EL (cell line): ENCODE measurements around the gene CLDN4.
A peak's percentile ranks its signal among the peaks of the same experiment; 100 is the strongest.
"Not testable (repeated sequence)": the region's sequence is repeated elsewhere in the genome, so short reads cannot be mapped to it uniquely, and the experiment has no call there.

Experiments
- DNase-seq: peaks from one replicate; pipeline ENCODE4 v3.0.0-alpha.2; 2016

The CLDN4 gene, protein sequence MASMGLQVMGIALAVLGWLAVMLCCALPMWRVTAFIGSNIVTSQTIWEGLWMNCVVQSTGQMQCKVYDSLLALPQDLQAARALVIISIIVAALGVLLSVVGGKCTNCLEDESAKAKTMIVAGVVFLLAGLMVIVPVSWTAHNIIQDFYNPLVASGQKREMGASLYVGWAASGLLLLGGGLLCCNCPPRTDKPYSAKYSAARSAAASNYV

DNA sequence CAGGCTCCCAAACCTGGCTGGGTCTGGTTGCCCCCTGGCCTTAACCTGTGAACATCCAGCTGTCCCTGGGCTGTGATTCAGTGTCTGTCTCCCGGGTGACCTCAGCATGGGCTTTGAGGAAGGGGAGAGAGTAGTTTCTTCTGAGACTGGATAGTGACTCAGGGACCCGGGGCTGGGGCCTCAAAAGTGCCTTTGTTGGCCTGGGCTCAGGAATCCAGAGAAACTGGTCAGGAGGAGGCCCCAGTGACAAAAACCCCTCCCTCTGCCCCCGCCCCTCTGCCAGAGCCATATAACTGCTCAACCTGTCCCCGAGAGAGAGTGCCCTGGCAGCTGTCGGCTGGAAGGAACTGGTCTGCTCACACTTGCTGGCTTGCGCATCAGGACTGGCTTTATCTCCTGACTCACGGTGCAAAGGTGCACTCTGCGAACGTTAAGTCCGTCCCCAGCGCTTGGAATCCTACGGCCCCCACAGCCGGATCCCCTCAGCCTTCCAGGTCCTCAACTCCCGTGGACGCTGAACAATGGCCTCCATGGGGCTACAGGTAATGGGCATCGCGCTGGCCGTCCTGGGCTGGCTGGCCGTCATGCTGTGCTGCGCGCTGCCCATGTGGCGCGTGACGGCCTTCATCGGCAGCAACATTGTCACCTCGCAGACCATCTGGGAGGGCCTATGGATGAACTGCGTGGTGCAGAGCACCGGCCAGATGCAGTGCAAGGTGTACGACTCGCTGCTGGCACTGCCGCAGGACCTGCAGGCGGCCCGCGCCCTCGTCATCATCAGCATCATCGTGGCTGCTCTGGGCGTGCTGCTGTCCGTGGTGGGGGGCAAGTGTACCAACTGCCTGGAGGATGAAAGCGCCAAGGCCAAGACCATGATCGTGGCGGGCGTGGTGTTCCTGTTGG, at the start of gene CLDN4:
Gene CLDN4 (plus strand): TSS at position 316 of the 903 bp plus-strand sequence. CDS start 206 bp downstream, at position 522.
- DNase-seq = peak; percentile 26

GRCh38 chr7:73786588-73786987, 44.2 kb upstream of the CLDN4 start:
- no peak for DNase-seq

GRCh38 chr7:73787786-73788048, 43.1 kb upstream of the CLDN4 start:
- DNase-seq = not testable (repeated sequence)

DNA sequence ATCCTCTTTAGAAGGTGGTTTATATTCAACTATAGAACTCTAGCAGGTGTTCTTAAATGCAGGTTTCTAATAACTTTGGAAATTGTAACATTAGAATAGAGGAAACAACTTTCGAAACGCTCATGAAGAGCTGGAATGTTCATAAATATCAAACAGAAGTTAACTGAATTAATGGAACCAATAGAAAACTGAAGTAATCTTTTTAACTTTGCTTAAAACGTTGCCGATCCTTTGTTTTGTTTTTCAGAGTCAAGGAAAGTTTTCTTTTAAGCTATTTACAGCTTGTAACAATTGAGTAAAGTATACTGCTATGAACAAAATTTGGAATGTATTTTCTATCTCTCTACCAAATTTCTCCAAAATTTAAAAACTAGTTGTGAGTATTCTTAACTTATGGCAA, 41.7 kb upstream of the CLDN4 start:
- no peak for DNase-seq

GRCh38 chr7:73791170-73791690, 39.6 kb upstream of the CLDN4 start:
- DNase-seq = not testable (repeated sequence)

DNA sequence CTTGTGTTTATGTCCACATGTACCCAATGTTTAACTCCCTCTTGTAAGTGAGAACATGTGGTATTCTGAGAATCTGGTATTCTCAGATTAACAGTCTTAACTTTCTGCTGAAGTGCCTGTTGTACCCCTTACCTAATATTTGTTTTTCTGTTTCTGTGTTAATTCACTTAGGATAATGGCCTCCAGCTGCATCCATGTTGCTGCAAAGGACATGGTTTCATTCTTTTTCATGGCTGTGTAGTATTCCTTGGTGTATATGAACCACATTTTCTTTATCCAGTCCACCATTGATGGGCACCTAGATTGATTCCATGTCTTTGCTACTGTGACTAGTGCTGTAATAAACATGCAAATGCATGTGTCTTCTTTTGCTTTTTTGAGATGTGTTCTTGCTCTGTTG, 35.6 kb upstream of the CLDN4 start:
- DNase-seq = not testable (repeated sequence)

DNA sequence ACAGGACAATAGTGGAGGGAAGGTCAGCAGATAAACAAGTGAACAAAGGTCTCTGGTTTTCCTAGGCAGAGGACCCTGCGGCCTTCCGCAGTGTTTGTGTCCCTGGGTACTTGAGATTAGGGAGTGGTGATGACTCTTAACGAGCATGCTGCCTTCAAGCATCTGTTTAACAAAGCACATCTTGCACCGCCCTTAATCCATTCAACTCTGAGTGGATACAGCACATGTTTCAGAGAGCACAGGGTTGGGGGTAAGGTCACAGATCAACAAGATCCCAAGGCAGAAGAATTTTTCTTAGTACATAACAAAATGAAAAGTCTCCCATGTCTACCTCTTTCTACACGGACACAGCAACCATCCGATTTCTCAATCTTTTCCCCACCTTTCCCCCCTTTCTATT, 34.1 kb upstream of the CLDN4 start:
- not testable (repeated sequence) for DNase-seq

GRCh38 chr7:73797176-73797575, 33.6 kb upstream of the CLDN4 start:
- DNase-seq = not testable (repeated sequence)

DNA sequence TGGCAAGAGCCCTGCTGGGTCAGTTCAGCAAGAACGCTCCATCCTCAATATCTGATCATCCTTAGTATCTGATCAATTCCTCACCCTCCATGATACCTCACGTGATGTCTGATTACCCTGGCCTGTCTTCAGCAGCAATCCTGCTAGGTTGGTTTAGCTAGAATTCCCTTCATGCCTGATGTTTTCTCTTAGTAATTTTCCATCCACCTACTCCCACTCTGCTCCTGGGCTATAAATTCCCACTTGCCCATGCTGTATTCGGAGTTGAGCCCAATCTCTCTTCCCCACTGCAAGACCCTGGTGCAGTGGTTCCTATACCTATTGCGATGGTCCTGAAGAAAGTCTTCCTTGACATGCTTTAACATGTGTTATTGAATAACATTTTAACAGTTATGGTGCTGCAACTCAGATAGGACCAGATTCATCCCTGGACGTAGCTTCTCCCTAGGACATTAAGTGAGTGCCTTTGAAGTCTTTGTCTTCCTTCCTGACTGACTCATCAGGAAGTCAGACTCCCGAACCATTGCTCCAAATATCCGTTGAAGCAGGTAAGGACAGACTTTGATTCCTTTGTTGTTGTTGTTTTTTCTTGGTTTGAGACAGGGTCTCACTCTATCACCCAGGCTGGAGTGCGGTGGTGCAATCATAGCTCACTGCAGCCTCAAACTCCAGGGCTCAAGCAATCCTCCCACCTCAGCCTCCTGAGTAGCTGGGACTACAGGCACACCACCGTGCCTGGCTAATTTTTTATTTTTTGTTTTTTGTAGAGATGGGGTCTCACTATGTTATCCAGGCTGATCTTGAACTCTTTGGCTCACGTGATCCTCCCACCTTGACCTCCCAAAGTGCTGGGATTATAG, 31.3 kb upstream of the CLDN4 start:
- no peak for DNase-seq

- DNase-seq = no peak
Measured at GRCh38 chr7:73801577-73801976, 29.2 kb upstream of the CLDN4 start.

DNA sequence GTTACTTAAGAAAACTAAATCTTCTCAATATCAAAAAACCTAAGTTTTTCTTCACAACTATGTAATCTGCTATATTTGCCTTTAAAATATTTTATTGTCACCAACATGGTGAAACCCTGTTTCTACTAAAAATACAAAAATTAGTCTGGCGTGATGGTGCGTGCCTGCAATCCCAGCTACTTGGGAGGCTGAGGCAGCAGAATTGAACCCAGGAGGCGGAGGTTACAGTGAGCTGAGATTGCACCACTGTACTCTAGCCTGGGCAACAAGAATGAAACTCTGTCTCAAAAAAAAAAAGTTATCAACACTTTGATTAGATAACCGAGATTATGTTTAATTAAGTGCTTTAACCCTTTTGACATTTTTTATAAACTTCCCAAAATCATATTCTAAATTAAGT, 28.3 kb upstream of the CLDN4 start:
- DNase-seq = no peak

GRCh38 chr7:73809467-73809951, 21.3 kb upstream of the CLDN4 start:
- DNase-seq = no peak

- no peak for DNase-seq
Measured at GRCh38 chr7:73810998-73811360, 19.8 kb upstream of the CLDN4 start.

DNA sequence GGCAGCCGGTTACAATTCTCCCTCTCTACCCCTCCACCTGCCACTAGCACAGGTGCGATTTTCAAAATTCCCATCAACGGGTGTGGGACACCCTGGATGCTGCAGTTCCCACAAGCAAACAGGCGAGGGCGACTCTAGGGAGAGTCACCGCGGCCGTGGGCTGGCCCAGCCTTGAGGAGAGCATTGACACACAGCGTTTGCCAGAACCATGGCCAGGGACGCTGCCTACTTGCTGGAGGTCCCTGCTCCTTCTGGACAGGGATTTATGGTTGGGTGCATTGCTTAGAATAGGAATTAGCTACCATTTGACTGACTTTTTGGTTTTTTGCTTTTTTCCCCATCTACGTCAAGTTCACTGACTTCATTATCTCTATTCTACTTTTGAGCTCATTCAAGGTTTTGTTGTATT, 19.0 kb upstream of the CLDN4 start:
- peak; percentile 65 for DNase-seq

DNA sequence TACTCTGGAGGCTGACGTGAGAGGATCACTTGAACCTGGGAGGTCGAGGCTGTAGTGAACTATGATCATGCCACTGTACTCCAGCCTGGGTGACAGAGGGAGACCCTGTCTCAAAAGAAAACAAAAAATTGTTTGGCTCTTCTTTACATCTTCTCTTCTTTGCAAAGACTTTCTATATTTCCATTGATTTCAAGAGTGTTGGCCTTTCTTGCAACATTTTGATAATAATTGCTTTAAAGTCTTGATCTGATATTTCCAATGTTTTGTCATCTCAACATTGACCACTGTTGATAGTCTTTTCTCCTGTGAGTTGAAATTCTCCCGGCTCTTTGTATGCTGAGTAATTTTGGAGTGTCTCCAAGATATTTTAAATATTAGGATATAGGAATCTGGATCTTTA, 17.8 kb upstream of the CLDN4 start:
- no peak for DNase-seq

- DNase-seq = no peak
Measured at GRCh38 chr7:73815436-73815835, 15.4 kb upstream of the CLDN4 start.

GRCh38 chr7:73817121-73817520, 13.7 kb upstream of the CLDN4 start:
- DNase-seq = no peak

GRCh38 chr7:73820013-73820412, 10.8 kb upstream of the CLDN4 start:
- no peak for DNase-seq

GRCh38 chr7:73821597-73822285, 9.1 kb upstream of the CLDN4 start:
- DNase-seq = not testable (repeated sequence)

GRCh38 chr7:73822319-73823173, 8.2 kb upstream of the CLDN4 start:
- peak; percentile 99 for DNase-seq

GRCh38 chr7:73823257-73823656, 7.5 kb upstream of the CLDN4 start:
- no peak for DNase-seq
